Epithelial cell of proximal tubule (primary cell): ENCODE measurements around the gene WDR19. TPM values are rescaled to one million over a fixed set of nuclear protein-coding genes. Genes with fewer than 3 reads are reported as not detected.
"Not testable (repeated sequence)": the region's sequence is repeated elsewhere in the genome, so short reads cannot be mapped to it uniquely, and the experiment has no call there.

Source experiments
- DNase-seq: peaks from one replicate; pipeline ENCODE4 v3.0.0-alpha.2; 2011; ENCODE audit warnings: low read depth
- H3K4me3 ChIP-seq: 2 replicates; pipeline ENCODE4 v1.5.1; 2011; ENCODE audit warnings: low read depth, mild to moderate bottlenecking, low read length
- total RNA-seq: library from RNA; depleted of rRNA; stranded (reverse); fragments of >200 nt; gene quantifications from 2 replicates; pipeline ENCODE4 v1.2.3, GENCODE V29; 2015
- TF ChIP-seq, protein P1 (sequence below): conservative IDR thresholded peaks from 2 replicates; pipeline ENCODE4 v1.5.1; 2012; ENCODE audit warnings: low read depth, mild to moderate bottlenecking, low read length

WDR19 gene
- total RNA-seq, 1 donor from 2014 or later, result 8.8 TPM

DNA sequence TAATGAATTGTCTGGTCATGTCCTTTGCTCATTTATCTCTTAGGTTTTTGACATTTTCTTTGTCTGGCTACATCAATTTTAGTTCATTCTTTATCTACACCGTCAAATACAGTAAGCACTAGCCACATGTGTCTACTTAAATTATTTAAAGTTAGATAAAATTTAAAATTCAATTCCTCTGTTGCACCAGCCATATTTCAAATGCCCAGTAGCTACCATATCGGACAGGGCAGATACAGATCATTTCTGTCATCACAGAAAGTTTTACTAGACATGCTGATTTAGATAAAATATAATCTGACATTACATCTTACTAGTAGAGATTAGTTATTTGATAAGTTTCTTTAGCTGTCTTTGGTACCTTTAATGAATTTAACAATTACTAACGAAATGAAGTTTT lies 61.1 kb downstream of the WDR19 start:
- no peak for DNase-seq

DNA sequence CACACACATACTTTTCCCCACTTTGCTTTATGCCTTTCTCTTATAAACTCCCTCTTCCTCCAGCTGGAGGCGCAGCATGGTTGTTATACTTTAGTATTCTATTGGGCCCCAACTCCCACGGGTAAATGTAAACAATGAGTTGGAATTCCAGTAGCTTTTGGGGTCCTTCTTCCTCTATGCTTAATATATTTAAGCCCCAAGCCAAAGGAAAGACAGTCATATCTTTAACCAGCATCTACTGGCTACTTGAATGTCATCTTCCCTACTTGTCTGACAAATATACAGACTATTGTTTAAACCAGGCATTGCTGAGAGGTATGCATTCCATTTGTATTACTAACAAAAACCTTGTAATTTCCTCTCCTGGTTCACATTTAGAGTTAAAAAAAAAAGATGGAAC lies 72.9 kb downstream of the WDR19 start:
- no peak overlapping the region for H3K4me3 ChIP-seq
- TF ChIP-seq, protein P1, sequence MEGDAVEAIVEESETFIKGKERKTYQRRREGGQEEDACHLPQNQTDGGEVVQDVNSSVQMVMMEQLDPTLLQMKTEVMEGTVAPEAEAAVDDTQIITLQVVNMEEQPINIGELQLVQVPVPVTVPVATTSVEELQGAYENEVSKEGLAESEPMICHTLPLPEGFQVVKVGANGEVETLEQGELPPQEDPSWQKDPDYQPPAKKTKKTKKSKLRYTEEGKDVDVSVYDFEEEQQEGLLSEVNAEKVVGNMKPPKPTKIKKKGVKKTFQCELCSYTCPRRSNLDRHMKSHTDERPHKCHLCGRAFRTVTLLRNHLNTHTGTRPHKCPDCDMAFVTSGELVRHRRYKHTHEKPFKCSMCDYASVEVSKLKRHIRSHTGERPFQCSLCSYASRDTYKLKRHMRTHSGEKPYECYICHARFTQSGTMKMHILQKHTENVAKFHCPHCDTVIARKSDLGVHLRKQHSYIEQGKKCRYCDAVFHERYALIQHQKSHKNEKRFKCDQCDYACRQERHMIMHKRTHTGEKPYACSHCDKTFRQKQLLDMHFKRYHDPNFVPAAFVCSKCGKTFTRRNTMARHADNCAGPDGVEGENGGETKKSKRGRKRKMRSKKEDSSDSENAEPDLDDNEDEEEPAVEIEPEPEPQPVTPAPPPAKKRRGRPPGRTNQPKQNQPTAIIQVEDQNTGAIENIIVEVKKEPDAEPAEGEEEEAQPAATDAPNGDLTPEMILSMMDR, result peak; percentile 30
- DNase-seq, result no peak

More for the DNA sequence above, 61.1 kb downstream of the WDR19 start:
- TF ChIP-seq, protein P1, result no peak
- no peak overlapping the region for H3K4me3 ChIP-seq

DNA sequence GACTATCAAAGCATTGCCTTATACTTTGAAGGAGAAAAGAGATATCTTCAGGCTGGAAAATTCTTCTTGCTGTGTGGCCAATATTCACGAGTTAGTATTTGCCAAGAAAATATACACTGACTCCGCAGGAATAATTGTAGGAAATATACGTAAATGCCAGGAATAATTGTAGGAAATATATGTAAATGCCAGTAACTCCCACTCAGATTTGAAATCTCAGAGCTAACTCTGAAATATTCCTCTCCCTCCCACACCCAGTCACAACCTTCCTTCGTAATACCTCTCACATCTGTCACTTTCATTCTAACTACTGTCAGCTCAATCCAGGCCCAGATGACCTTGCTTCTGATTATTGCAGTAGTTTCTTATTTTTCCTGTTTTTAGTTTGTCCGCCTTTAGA lies 73.5 kb downstream of the WDR19 start:
- H3K4me3 ChIP-seq, result no peak overlapping the region
- TF ChIP-seq, protein P1, result no peak
- no peak for DNase-seq

GRCh38 chr4:39256436-39256835 lies 74.1 kb downstream of the WDR19 start:
- DNase-seq, result no peak
- TF ChIP-seq, protein P1, result no peak
- H3K4me3 ChIP-seq, result no peak overlapping the region

GRCh38 chr4:39259571-39260330 lies 77.4 kb downstream of the WDR19 start:
- no peak for DNase-seq
- TF ChIP-seq, protein P1, result no peak
- no peak overlapping the region for H3K4me3 ChIP-seq

GRCh38 chr4:39263895-39264294 lies 81.6 kb downstream of the WDR19 start:
- DNase-seq, result no peak
- TF ChIP-seq, protein P1, result no peak
- H3K4me3 ChIP-seq, result no peak overlapping the region

- DNase-seq, result no peak
- TF ChIP-seq, protein P1, result no peak
Observed at GRCh38 chr4:39274503-39274902, 92.2 kb downstream of the WDR19 start.

GRCh38 chr4:39277661-39278060 lies 95.3 kb downstream of the WDR19 start:
- H3K4me3 ChIP-seq, DNase-seq: not testable (repeated sequence)

More at GRCh38 chr4:39274503-39274902, 92.2 kb downstream of the WDR19 start:
- H3K4me3 ChIP-seq, result no peak overlapping the region
